Sigmoid colon (tissue), 7 donors: Measurements from ENCODE around the gene SDK1. TPM values are rescaled to one million over a fixed set of nuclear protein-coding genes. Genes with fewer than 3 reads are reported as not detected.

Experiments used
- DNase-seq: peaks from one replicate; pipeline ENCODE4 v3.0.0-alpha.2; 2019
- H3K27ac ChIP-seq, 4 donors: fragments of 200-600 bp; sonication (generic); one replicate each; pipeline ENCODE4 v1.5.1; 2016 to 2019; ENCODE audit warnings: mild to moderate bottlenecking in 1 of 4
- H3K27me3 ChIP-seq, 3 donors: fragments of 200-600 bp; sonication (generic); one replicate each; pipeline ENCODE4 v1.5.1; 2019; ENCODE audit warnings: mild to moderate bottlenecking in 1 of 3
- H3K36me3 ChIP-seq, 4 donors: fragments of 200-600 bp; sonication (generic); one replicate each; pipeline ENCODE4 v1.5.1; 2016 to 2019
- H3K4me1 ChIP-seq, 4 donors: fragments of 200-600 bp; sonication (generic); one replicate each; pipeline ENCODE4 v1.5.1; 2017 to 2019
- H3K4me3 ChIP-seq, 4 donors: fragments of 200-600 bp; sonication (generic); one replicate each; pipeline ENCODE4 v1.5.1; 2017 to 2019; ENCODE audit warnings: mild to moderate bottlenecking in 2 of 4, moderate library complexity in 1 of 4
- H3K9me3 ChIP-seq, 4 donors: fragments of 200-600 bp in 3 of 4; sonication (generic) in 3 of 4; one replicate each; pipeline versions ENCODE4 v1.5.1 to v1.6.1; 2013 to 2019
- CTCF ChIP-seq, 4 experiments: fragments of 450-650 bp in 3 of 4; fragments of 200-600 bp in 1 of 4; IDR thresholded peaks; one replicate each; pipeline ENCODE4 v1.5.1; 2016 to 2019; ENCODE audit warnings: antibody characterized with exemption in 4 of 4, mild to moderate bottlenecking in 3 of 4, moderate library complexity in 2 of 4
- EP300 ChIP-seq, 4 donors: sonication (generic); formaldehyde crosslinking; IDR thresholded peaks; one replicate each; pipeline ENCODE4 v1.6.1; 2017; ENCODE audit warnings: antibody characterized with exemption in 4 of 4
- POLR2A ChIP-seq, 2 donors: fragments of 450-650 bp; IDR thresholded peaks; one replicate each; pipeline ENCODE4 v1.6.1; 2016; ENCODE audit warnings: antibody characterized with exemption in 2 of 2, mild to moderate bottlenecking in 2 of 2, moderate library complexity in 2 of 2
- POLR2AphosphoS5 ChIP-seq, 4 donors: sonication (generic); formaldehyde crosslinking; IDR thresholded peaks; one replicate each; pipeline ENCODE4 v1.6.1; 2017; ENCODE audit warnings: antibody characterized with exemption in 4 of 4
- WGBS, 2 donors: extraction: QIAGEN DNeasy Blood & Tissue Kit; methylation state at CpG; one replicate each; pipeline ENCODE4 v1.1.7; 2013; 5-methylcytosine and 5-hydroxymethylcytosine counted together
- intact Hi-C: fragments of 100-400 bp; cut with DNase I; formaldehyde crosslinking; loops from one replicate; pipeline ENCODE4 v1.15.1; 2023
- polyA plus RNA-seq, 3 donors: library from polyadenylated mRNA; stranded (reverse); fragments of 200-250 nt; gene quantifications; one replicate each; pipeline ENCODE4 v1.2.3, GENCODE V29; 2013
- total RNA-seq, 4 donors: library from RNA; depleted of rRNA; stranded (reverse); fragments of >200 nt; gene quantifications; one replicate each; pipeline ENCODE4 v1.1.0, GENCODE V29; 2016
- donor health status: healthy with polysubstance abuse.
- donor health status: Bipolar disorder and iron deficiency.
- donor health status: healthy.

The SDK1 gene
- total and polyA plus RNA-seq, 7 donors: under 0.01 to 23.0 (median 10.0) TPM; not detected in 1

- 68 to 83% methylated on average over 3 of the region's 3 CpGs for WGBS, 2 donors
- Histone ChIP-seq H3K27me3 (no peaks in the 10 kb centered on the region), H3K4me3 (no peak overlapping the region), H3K27ac (no peak overlapping the region), H3K4me1 (no peaks in the 10 kb centered on the region), H3K36me3 (no peaks in the 10 kb centered on the region), H3K9me3 (no peaks in the 10 kb centered on the region)
- intact Hi-C loops: no loop called here
- TF ChIP-seq POLR2A (IDR thresholded peaks at IDR 0.05) (no peak), CTCF (IDR thresholded peaks at IDR 0.05) (no peak), EP300 (IDR thresholded peaks at IDR 0.05) (no peak), POLR2AphosphoS5 (IDR thresholded peaks at IDR 0.05) (no peak)
- no peak for DNase-seq
Measured at GRCh38 chr7:3771906-3772305, 470.9 kb downstream of the SDK1 start.

- H3K27ac ChIP-seq: peak overlapping the region in 2 of 4 donors; percentile 35 to 43
- peaks cover 0 to 7% (median 0%) of the 10 kb centered on the region in 4 donors for H3K4me1 ChIP-seq
- no peak for TF ChIP-seq EP300 (IDR thresholded peaks at IDR 0.05)
- TF ChIP-seq POLR2A (IDR thresholded peaks at IDR 0.05): no peak
- TF ChIP-seq POLR2AphosphoS5 (IDR thresholded peaks at IDR 0.05): no peak
- TF ChIP-seq CTCF (IDR thresholded peaks at IDR 0.05): no peak
- WGBS, 2 donors: 85 to 87% methylated on average over 8 of the region's 8 CpGs
- H3K36me3 ChIP-seq: no peaks in the 10 kb centered on the region
- DNase-seq: no peak
- intact Hi-C loops: no loop called here
- H3K9me3 ChIP-seq: peaks cover 0 to 6% (median 4%) of the 10 kb centered on the region in 4 donors
- no peaks in the 10 kb centered on the region for H3K27me3 ChIP-seq
- peak overlapping the region in 2 of 4 donors; percentile 8 to 14 for H3K4me3 ChIP-seq
Measured at GRCh38 chr7:3778345-3778744, 477.3 kb downstream of the SDK1 start.

GRCh38 chr7:3780016-3780415, 479.0 kb downstream of the SDK1 start:
- peaks cover 0 to 6% (median 4%) of the 10 kb centered on the region in 4 donors for H3K9me3 ChIP-seq
- no peaks in the 10 kb centered on the region for H3K27me3 ChIP-seq
- no peak overlapping the region for H3K4me3 ChIP-seq
- no peak for DNase-seq
- H3K36me3 ChIP-seq: no peaks in the 10 kb centered on the region
- peaks cover 0 to 7% (median 0%) of the 10 kb centered on the region in 4 donors for H3K4me1 ChIP-seq
- WGBS, 2 donors: 83 to 89% methylated on average over 2 of the region's 2 CpGs
- TF ChIP-seq EP300 (IDR thresholded peaks at IDR 0.05): no peak
- TF ChIP-seq CTCF (IDR thresholded peaks at IDR 0.05): no peak
- no peak for TF ChIP-seq POLR2AphosphoS5 (IDR thresholded peaks at IDR 0.05)
- no peak for TF ChIP-seq POLR2A (IDR thresholded peaks at IDR 0.05)
- intact Hi-C loops: no loop called here
- H3K27ac ChIP-seq: no peak overlapping the region

- H3K27ac ChIP-seq: no peak overlapping the region
- peaks cover 0 to 7% (median 0%) of the 10 kb centered on the region in 4 donors for H3K4me1 ChIP-seq
- WGBS, 2 donors: 73 to 74% methylated on average over 2 of the region's 2 CpGs
- DNase-seq: no peak
- H3K27me3 ChIP-seq: no peaks in the 10 kb centered on the region
- H3K9me3 ChIP-seq: peaks cover 0 to 6% (median 4%) of the 10 kb centered on the region in 4 donors
- H3K4me3 ChIP-seq: no peak overlapping the region
- TF ChIP-seq POLR2A (IDR thresholded peaks at IDR 0.05) (no peak), POLR2AphosphoS5 (IDR thresholded peaks at IDR 0.05) (no peak), EP300 (IDR thresholded peaks at IDR 0.05) (no peak), CTCF (IDR thresholded peaks at IDR 0.05) (no peak)
- intact Hi-C loops: no loop called here
- no peaks in the 10 kb centered on the region for H3K36me3 ChIP-seq
Measured at GRCh38 chr7:3780525-3780924, 479.5 kb downstream of the SDK1 start.

- 87 to 89% methylated on average over 1 of the region's 1 CpG for WGBS, 2 donors
- no peak overlapping the region for H3K4me3 ChIP-seq
Measured at GRCh38 chr7:3781607-3782006, 480.6 kb downstream of the SDK1 start.

More at GRCh38 chr7:3781607-3782006, 480.6 kb downstream of the SDK1 start:
- DNase-seq: no peak
- no peak overlapping the region for H3K27ac ChIP-seq
- H3K9me3 ChIP-seq: peaks cover 0 to 6% (median 4%) of the 10 kb centered on the region in 4 donors
- H3K4me1 ChIP-seq: peaks cover 0 to 7% (median 0%) of the 10 kb centered on the region in 4 donors
- TF ChIP-seq POLR2AphosphoS5 (IDR thresholded peaks at IDR 0.05) (no peak), POLR2A (IDR thresholded peaks at IDR 0.05) (no peak), CTCF (IDR thresholded peaks at IDR 0.05) (no peak), EP300 (IDR thresholded peaks at IDR 0.05) (no peak)
- no peaks in the 10 kb centered on the region for H3K27me3 ChIP-seq
- intact Hi-C loops: no loop called here
- H3K36me3 ChIP-seq: no peaks in the 10 kb centered on the region
